Spleen (tissue), 11 donors: ENCODE data around the gene RALB. TPM values are rescaled to one million over a fixed set of nuclear protein-coding genes. Genes with fewer than 3 reads are reported as not detected.

Experiments used
- DNase-seq: peaks from one replicate; pipeline ENCODE4 v3.0.0-alpha.2; 2020
- H3K27ac ChIP-seq, 8 donors: fragments of 200-600 bp; sonication (generic) in 7 of 8; 1 replicate in 4 of 8; 2 replicates in 4 of 8; pipeline versions ENCODE4 v1.5.0 to v1.8.0; 2016 to 2021; ENCODE audit warnings: inconsistent platforms in 4 of 8, mild to moderate bottlenecking in 4 of 8, moderate library complexity in 1 of 8
- H3K27me3 ChIP-seq, 7 donors: fragments of 200-600 bp; sonication (generic) in 6 of 7; replicated peaks in 1 of 7; 1 replicate in 4 of 7; 2 replicates in 3 of 7; pipeline versions ENCODE4 v1.5.0 to v1.8.0; 2016 to 2021; ENCODE audit warnings: inconsistent platforms in 3 of 7, mild to moderate bottlenecking in 1 of 7
- H3K36me3 ChIP-seq, 6 donors: fragments of 200-600 bp; sonication (generic) in 5 of 6; 1 replicate in 4 of 6; 2 replicates in 2 of 6; pipeline versions ENCODE4 v1.5.0 to v1.8.0; 2016 to 2021; ENCODE audit warnings: inconsistent platforms in 2 of 6
- H3K4me1 ChIP-seq, 6 donors: fragments of 200-600 bp; sonication (generic) in 5 of 6; 1 replicate in 3 of 6; 2 replicates in 3 of 6; pipeline versions ENCODE4 v1.5.0 to v1.8.0; 2016 to 2021; ENCODE audit warnings: inconsistent platforms in 3 of 6
- H3K4me3 ChIP-seq, 8 donors: fragments of 200-600 bp; sonication (generic) in 7 of 8; 1 replicate in 4 of 8; 2 replicates in 4 of 8; pipeline versions ENCODE4 v1.5.0 to v1.8.0; 2016 to 2021; ENCODE audit warnings: inconsistent platforms in 4 of 8, mild to moderate bottlenecking in 4 of 8, moderate library complexity in 2 of 8
- H3K9me3 ChIP-seq, 8 donors: fragments of 200-600 bp; sonication (generic) in 7 of 8; 1 replicate in 4 of 8; 2 replicates in 4 of 8; pipeline versions ENCODE4 v1.5.0 to v1.8.0; 2016 to 2021; ENCODE audit warnings: inconsistent platforms in 4 of 8
- CTCF ChIP-seq, 11 experiments: fragments of 200-600 bp in 7 of 11; fragments of 450-650 bp in 4 of 11; sonication (generic) in 4 of 11; IDR thresholded peaks in 8 of 11; conservative IDR thresholded peaks in 3 of 11; 1 replicate in 7 of 11; 2 replicates in 4 of 11; pipeline versions ENCODE4 v1.4.0 to v1.8.0; 2016 to 2021; ENCODE audit warnings: antibody characterized with exemption in 11 of 11, inconsistent platforms in 4 of 11, mild to moderate bottlenecking in 1 of 11
- POLR2A ChIP-seq, 3 donors: fragments of 450-650 bp; IDR thresholded peaks; one replicate each; pipeline ENCODE4 v1.5.1; 2017; ENCODE audit warnings: antibody characterized with exemption in 3 of 3, mild to moderate bottlenecking in 1 of 3
- POLR2AphosphoS5 ChIP-seq, 3 donors: sonication (generic); formaldehyde crosslinking; IDR thresholded peaks; one replicate each; pipeline ENCODE4 v1.5.1; 2017; ENCODE audit warnings: antibody characterized with exemption in 3 of 3
- WGBS, 5 donors: extraction: QIAGEN DNeasy Blood & Tissue Kit in 3 of 5; methylation state at CpG; one replicate each; pipeline versions ENCODE4 v1.1.5 to v1.1.7; 2013 to 2018; 5-methylcytosine and 5-hydroxymethylcytosine counted together
- intact Hi-C: fragments of 100-400 bp; cut with DNase I; formaldehyde crosslinking; loops from one replicate; pipeline ENCODE4 v1.15.0; 2023; ENCODE audit warnings: low total_unique reads
- polyA plus RNA-seq, 3 donors: library from polyadenylated mRNA; stranded (reverse); fragments of 200-250 nt; gene quantifications; one replicate each; pipeline ENCODE4 v1.2.1, GENCODE V29; 2013
- total RNA-seq, 7 donors: library from RNA; depleted of rRNA in 3 of 7; stranded (reverse); fragments of >200 nt in 3 of 7; fragmentation: NEBNext Ultra II Directional in 4 of 7; extraction: Animal tissue kit (Norgen Biotek cat#: 25700) in 4 of 7; gene quantifications; one replicate each; pipeline versions ENCODE4 v1.1.0 to v1.2.1, GENCODE V29; 2016 to 2021
- donor health status: healthy with polysubstance abuse.
- donor health status: DM: no; HTN: no; CAD: no; lungs with moderate emphysema.
- donor health status: DM: no; HTN: no; CAD: no.
- donor health status: Bipolar disorder and iron deficiency.
- donor health status: healthy.
- donor health status: DM: no; HTN: no; CAD: no.
- donor health status: DM: yes; HTN: yes; CAD: no.

Gene RALB
- total and polyA plus RNA-seq, 10 donors: 26.6 to 126 (median 79.5) TPM

- TF ChIP-seq CTCF (IDR thresholded peaks at IDR 0.05 in 8 of 11, conservative IDR thresholded peaks at IDR 0.05 in 3 of 11) (no peak), POLR2AphosphoS5 (IDR thresholded peaks at IDR 0.05) (no peak), POLR2A (IDR thresholded peaks at IDR 0.05) (no peak)
- Histone ChIP-seq H3K4me3 (no peak overlapping the region), H3K4me1 (no peaks in the 10 kb centered on the region), H3K27ac (no peak overlapping the region), H3K27me3 (no peaks in the 10 kb centered on the region), H3K9me3 (no peaks in the 10 kb centered on the region), H3K36me3 (peaks cover 0 to 100% (median 37%) of the 10 kb centered on the region in 6 donors)
- DNase-seq: no peak
- WGBS, 5 donors: 93 to 97% (median 96%) methylated on average over 6 of the region's 6 CpGs
- intact Hi-C loops: no loop called here
These were observed 46.9 kb downstream of the RALB start for GRCh38 chr2:120299561-120299960.

DNA sequence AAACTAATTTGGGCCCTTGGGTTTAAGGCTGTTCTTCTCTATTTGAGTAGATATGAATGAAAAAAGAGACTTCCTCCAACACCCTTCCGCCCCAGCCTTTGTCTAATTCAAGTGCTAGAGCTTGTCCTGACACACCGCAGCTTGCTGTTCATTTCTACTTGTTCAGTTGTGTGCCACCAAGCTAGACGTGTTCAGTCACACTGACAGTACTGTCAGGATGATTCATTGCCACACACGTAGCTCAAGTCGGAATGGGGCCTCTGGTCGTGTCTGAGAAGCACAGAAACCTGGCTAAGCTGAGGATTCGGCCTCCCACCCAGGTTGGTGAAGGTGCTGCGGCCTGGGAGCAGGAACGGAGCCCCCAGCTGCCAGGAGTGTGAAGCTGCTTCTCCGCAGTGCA lies 47.7 kb downstream of the RALB start:
- Histone ChIP-seq H3K27me3 (no peaks in the 10 kb centered on the region), H3K36me3 (peaks cover 0 to 96% (median 30%) of the 10 kb centered on the region in 6 donors), H3K4me1 (peaks cover 0 to under 1% (median 0%) of the 10 kb centered on the region in 6 donors), H3K27ac (no peak overlapping the region), H3K4me3 (no peak overlapping the region), H3K9me3 (no peaks in the 10 kb centered on the region)
- intact Hi-C loops: no loop called here
- WGBS, 5 donors: 77 to 92% (median 89%) methylated on average over 9 to 10 of the region's 10 CpGs
- TF ChIP-seq CTCF (IDR thresholded peaks at IDR 0.05 in 8 of 11, conservative IDR thresholded peaks at IDR 0.05 in 3 of 11): no peak
- TF ChIP-seq POLR2AphosphoS5 (IDR thresholded peaks at IDR 0.05): peak in 1 of 3 donors; percentile 25
- no peak for DNase-seq

DNA sequence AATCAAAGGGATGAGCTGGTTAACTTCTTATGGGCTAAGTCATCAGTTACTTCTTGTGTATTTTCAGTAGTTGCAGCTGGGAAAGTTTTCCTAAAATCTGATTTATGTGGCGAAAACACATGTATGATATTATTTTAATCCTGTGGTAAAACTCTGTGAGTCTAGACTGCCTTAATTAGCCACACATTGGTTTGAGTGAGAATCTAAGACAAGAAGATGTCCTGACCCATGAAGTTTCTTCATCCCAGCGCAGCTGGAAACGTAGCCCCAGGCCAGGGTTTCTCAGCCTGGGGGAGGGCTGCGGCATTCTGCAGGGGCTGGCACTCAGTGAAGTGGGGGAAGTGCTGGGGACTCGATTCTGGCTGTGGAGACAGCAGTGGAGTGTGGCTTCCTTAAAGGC lies 48.6 kb downstream of the RALB start:
- H3K36me3 ChIP-seq: peaks cover 0 to 96% (median 27%) of the 10 kb centered on the region in 6 donors
- intact Hi-C loops: no loop called here
- H3K27ac ChIP-seq: no peak overlapping the region
- peaks cover 0 to 9% (median 4%) of the 10 kb centered on the region in 6 donors for H3K4me1 ChIP-seq
- H3K9me3 ChIP-seq: no peaks in the 10 kb centered on the region
- WGBS, 5 donors: 82 to 88% (median 87%) methylated on average over 5 of the region's 5 CpGs
- no peak for TF ChIP-seq CTCF (IDR thresholded peaks at IDR 0.05 in 8 of 11, conservative IDR thresholded peaks at IDR 0.05 in 3 of 11)
- TF ChIP-seq POLR2AphosphoS5 (IDR thresholded peaks at IDR 0.05): no peak
- no peak for TF ChIP-seq POLR2A (IDR thresholded peaks at IDR 0.05)
- DNase-seq: no peak
- H3K4me3 ChIP-seq: no peak overlapping the region
- H3K27me3 ChIP-seq: no peaks in the 10 kb centered on the region

DNA sequence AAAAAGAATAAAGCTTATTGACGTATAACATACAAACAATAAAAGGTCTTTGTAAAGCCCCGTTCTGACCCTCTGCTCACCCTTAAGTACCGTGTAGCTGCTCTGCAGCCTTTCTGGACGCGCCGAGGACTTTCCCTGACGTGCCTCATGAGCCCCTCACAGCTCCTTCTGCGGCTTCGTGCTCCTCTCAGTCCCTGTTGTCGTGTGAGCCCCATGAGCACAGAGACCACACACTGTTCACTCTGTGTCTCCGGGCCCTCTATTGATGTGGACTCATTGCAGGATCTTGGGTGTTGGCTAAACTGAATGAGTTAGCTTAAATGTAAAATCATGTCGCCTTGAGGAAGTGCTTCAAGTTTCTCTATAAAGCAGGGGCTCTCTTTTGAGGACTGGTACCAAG lies 49.6 kb downstream of the RALB start:
- peaks cover 0 to 10% (median 4%) of the 10 kb centered on the region in 6 donors for H3K4me1 ChIP-seq
- H3K9me3 ChIP-seq: no peaks in the 10 kb centered on the region
- TF ChIP-seq POLR2AphosphoS5 (IDR thresholded peaks at IDR 0.05): no peak
- TF ChIP-seq POLR2A (IDR thresholded peaks at IDR 0.05): no peak
- no peak for TF ChIP-seq CTCF (IDR thresholded peaks at IDR 0.05 in 8 of 11, conservative IDR thresholded peaks at IDR 0.05 in 3 of 11)
- intact Hi-C loops: no loop called here
- H3K4me3 ChIP-seq: no peak overlapping the region
- peaks cover 0 to 87% (median 23%) of the 10 kb centered on the region in 6 donors for H3K36me3 ChIP-seq
- 85 to 92% (median 87%) methylated on average over 12 of the region's 12 CpGs for WGBS, 5 donors
- DNase-seq: no peak
- no peaks in the 10 kb centered on the region for H3K27me3 ChIP-seq
- peak overlapping the region in 1 of 8 donors; percentile 7 for H3K27ac ChIP-seq
